ENCODE measurements around the gene MED26. TPM values are rescaled to one million over a fixed set of nuclear protein-coding genes. Genes with fewer than 3 reads are reported as not detected.

MED26 gene
- total RNA-seq, 1 donor from 2014 or later: 7.3 TPM

- no peak for TF ChIP-seq CTCF (conservative IDR thresholded peaks at IDR 0.05; ENCODE audit: low read depth, low read length)
- H3K4me3 ChIP-seq (ENCODE audit: low read depth, low read length): no peak overlapping the region
- DNase-seq (ENCODE audit: low read depth): no peak
These were observed 40.8 kb downstream of the MED26 start for GRCh38 chr19:16586991-16587832.

- no peak overlapping the region for H3K4me3 ChIP-seq (ENCODE audit: low read depth, low read length)
- no peak for TF ChIP-seq CTCF (conservative IDR thresholded peaks at IDR 0.05; ENCODE audit: low read depth, low read length)
- no peak for DNase-seq (ENCODE audit: low read depth)
These were observed 41.5 kb downstream of the MED26 start for GRCh38 chr19:16586477-16586871.

GRCh38 chr19:16585808-16586476, 42.1 kb downstream of the MED26 start:
- no peak for TF ChIP-seq CTCF (conservative IDR thresholded peaks at IDR 0.05; ENCODE audit: low read depth, low read length)
- no peak overlapping the region for H3K4me3 ChIP-seq (ENCODE audit: low read depth, low read length)
- no peak for DNase-seq (ENCODE audit: low read depth)

GRCh38 chr19:16585094-16585801, 42.8 kb downstream of the MED26 start:
- no peak for TF ChIP-seq CTCF (conservative IDR thresholded peaks at IDR 0.05; ENCODE audit: low read depth, low read length)
- DNase-seq (ENCODE audit: low read depth): no peak

GRCh38 chr19:16584248-16585093, 43.5 kb downstream of the MED26 start:
- TF ChIP-seq CTCF (conservative IDR thresholded peaks at IDR 0.05; ENCODE audit: low read depth, low read length): no peak
- no peak for DNase-seq (ENCODE audit: low read depth)
- peak overlapping the region; percentile 38 for H3K4me3 ChIP-seq (ENCODE audit: low read depth, low read length)

More at GRCh38 chr19:16585094-16585801, 42.8 kb downstream of the MED26 start:
- H3K4me3 ChIP-seq (ENCODE audit: low read depth, low read length): no peak overlapping the region

GRCh38 chr19:16582486-16583261, 45.3 kb downstream of the MED26 start:
- no peak for DNase-seq (ENCODE audit: low read depth)
- TF ChIP-seq CTCF (conservative IDR thresholded peaks at IDR 0.05; ENCODE audit: low read depth, low read length): no peak
- H3K4me3 ChIP-seq (ENCODE audit: low read depth, low read length): no peak overlapping the region
